Central memory CD4-positive, alpha-beta T cell (primary cell): Measurements from ENCODE around the gene COQ5.
A peak's percentile ranks its signal among the peaks of the same experiment; 100 is the strongest.
"Not testable (repeated sequence)": the region's sequence is repeated elsewhere in the genome, so short reads cannot be mapped to it uniquely, and the experiment has no call there.

Experiments
- DNase-seq: peaks from one replicate; pipeline ENCODE4 v3.0.0; 2022

COQ5 gene

DNA sequence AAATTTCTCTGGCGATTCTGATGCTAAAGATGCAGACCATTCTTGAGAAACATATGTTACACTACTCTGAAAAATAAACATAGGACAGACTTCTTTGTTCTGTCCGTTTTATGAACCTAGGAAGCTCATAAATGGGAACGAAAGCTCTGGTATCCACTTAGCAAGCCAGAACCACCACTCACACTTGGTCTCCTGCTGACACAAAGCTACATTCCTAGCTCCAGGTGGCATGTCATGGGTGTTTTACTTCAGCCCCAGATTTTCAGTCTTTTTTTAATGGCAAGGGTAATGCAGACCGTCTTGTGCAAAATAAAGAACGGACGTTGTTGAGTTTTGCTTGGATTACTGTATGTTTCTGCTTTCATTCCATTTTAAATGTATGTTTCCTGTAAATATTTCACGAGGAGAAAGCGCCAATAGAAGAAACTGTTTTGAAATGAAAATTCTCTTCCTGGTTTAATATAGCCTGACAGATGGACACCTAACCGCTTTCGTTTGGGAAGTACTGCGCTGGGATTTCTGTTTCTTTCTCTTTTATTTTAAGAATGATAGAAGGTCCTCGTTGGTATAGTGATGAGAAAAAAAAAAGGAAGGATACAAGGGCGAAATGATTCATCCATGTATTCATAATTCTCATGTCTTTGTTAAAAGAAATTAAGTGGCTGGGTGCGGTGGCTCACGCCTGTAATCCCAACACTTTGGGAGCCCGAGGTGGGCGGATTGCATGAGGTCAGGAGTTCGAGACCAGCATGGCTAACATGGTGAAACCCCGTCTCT, 871 bp upstream of the COQ5 start:
- DNase-seq = no peak

DNA sequence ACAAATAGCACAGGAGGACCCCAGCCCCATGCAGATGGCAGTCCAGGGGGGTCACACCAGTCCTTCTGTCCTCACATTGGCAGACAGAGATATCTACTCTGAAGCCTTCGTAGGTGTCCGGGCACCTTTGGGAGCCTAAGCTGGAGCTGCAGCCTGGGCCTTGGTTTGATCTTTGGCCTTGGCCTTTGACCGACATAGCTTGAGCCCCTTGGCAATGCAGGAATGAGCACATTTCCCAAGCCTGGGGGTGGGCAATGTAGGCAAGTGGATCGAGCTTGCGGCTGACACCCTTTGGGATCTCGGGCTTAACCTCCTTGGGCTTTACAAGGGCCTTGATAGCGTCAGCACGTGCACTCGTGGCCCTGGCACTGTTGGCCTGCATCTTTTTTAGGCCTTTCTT, 6.4 kb downstream of the COQ5 start:
- no peak for DNase-seq

- DNase-seq = not testable (repeated sequence)
These were observed 9.6 kb downstream of the COQ5 start for GRCh38 chr12:120519324-120519723.

DNA sequence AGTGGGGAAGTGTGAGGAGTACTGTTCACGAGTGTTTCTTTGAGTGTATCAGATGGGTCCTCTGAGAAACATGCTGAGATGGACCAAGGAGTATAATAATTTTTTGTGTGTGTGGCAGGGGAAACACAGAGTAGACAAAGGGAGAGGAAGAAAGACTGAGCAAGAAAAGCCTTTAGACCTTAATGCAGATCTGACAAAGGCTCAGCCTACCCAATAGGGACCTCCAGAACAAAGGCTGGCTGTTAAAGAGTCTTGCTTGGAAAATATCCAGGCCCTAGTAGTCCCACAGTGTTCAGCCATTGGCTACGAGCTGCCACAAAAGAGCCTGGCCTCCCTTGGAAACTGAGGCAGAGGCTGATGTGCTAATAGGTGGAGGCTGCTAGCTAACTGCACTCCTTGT, 13.5 kb downstream of the COQ5 start:
- DNase-seq = no peak

DNA sequence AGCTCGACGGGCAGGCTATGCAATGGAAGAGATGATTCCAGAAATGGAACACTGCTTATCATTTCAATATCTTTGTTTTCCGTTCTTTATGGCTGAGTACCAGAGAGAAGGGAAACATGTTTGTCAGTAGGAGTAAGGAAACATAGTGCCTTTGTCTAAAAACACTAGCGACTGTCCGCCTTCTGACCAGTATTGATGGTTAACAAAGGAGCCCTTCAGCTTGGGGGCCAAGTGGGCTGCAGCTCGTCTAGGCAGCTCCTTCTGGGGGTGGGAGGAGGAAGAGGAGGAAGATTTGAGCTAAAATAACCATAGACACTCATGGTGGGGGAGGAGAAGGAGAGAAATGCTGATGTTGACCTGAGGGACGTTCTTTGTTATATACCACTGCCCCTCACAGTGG, 15.0 kb downstream of the COQ5 start:
- no peak for DNase-seq

DNA sequence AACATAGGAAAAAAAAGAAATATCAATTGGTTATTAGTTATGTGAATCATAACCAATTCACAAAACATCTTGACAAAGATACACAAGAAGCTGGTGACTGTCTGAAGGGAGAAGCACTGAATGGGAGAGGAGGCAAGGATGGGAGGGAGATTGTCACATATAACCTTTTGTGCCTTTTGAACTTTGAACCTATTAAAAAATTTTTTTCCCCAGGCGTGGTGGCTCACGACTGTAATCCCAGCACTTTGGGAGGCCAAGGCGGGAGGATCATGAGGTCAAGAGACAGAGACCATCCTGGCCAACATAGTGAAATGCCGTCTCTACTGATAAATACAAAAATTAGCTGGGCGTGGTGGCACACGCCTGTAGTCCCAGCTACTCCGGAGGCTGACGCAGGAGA, 20.4 kb downstream of the COQ5 start:
- DNase-seq = no peak

DNA sequence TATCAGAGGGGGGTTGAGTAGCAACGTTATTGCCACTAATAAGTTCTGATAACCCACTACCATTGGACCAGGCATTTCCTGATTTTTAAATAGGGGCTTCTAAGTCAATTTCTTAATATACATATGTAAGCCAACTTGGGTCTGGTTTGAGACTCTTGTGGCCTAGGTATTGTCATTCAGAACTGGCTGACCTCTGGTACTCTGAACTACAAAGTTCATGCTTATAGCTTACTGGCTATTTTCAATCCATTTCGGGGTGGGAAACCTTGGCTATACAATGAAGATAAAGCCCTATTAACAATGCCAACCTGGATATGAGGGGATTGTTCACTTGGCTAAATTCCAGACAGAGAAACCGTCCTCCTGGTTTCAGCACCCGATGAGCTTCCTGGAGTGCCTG, 24.4 kb downstream of the COQ5 start:
- DNase-seq = no peak

DNA sequence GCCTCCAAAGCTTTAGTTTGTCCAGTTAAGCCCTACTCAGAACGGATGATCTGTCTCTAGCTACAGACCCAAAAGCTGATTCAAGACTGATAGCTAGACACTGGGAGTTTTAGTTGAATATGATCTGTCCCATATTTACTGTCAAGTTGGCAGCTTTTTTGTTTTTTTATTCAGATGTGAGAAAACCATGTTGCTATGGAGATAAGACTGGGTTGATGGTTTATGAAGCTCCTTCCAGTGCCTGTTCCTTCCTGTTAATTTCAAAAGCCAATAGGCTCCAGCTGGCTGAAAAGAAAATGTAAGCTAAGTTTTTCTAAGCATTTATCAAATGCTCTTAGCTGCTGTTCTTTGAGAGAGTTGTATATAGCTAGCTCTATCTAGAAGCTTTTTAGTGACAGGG, 28.4 kb downstream of the COQ5 start:
- DNase-seq = no peak

DNA sequence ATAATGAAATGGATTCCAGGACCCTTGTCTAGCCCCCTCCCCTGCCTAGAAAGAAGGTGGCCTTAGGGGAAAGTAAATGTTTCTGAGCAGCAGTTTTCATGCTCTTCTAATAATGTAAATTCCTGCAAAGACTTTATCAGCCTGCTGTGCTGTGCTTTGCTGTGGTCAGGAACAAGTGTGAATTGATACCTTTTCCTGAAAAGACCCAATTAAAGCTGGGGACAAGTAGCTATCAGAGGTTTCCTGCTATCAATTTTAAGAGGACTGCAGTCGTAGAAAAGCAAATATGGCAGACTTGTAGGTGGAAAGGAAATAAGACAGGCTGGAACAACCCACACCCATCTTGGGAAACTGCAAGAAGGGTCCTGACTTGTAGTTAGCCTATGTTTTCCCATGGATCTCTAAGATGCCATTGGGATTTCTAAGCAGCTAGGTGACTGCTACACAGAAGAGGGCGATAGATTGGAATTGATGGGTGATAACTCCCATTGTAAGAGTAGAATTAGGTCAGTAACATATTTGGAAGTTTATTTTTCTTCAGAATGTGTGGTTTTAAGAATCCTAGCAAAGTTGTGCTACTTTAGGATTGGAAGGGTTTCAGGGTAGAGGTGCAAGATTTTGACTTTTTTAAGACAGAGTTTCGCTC, 30.0 kb downstream of the COQ5 start:
- DNase-seq = no peak

- no peak for DNase-seq
These were observed 31.3 kb downstream of the COQ5 start for GRCh38 chr12:120497524-120498150.

- DNase-seq = peak; percentile 41
These were observed 32.3 kb downstream of the COQ5 start for GRCh38 chr12:120496413-120497340.

DNA sequence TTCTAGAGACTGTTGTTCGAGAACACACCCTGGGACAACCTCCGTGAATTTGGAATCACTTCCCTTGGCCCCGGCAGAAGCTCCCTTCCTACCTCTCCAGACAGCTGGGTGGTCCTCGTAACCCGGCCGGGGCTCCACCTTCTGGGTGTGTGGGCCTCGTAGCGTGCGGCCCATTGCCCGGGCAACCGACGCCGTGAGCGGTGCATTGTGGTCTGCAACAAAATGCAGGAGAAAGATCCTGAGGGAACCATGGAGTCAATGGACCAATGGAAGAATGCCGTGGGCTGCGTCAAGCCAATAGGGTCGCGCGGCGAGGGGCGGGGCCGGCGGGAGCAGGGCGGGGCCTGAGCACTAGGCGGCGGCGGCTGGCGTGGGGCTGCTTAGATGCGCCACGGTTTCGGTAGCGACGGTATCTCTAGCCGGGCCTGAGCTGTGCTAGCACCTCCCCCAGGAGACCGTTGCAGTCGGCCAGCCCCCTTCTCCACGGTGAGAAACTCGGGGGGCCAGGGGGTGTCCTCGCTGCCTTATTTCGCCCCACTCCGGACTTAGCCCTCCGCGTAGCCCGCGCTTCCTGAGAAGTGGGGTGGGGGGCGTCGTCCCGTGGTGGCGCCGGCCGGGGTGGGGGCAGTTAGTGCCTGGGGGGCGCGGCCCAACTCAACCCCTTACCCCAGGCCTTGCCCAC, 33.1 kb downstream of the COQ5 start, which contains the start of gene DYNLL1:
DYNLL1 (plus strand) TSS at position 383 of the 682 bp plus-strand sequence. CDS start 309 bp downstream, outside the sequence.
- DNase-seq = peak; percentile 96

DNA sequence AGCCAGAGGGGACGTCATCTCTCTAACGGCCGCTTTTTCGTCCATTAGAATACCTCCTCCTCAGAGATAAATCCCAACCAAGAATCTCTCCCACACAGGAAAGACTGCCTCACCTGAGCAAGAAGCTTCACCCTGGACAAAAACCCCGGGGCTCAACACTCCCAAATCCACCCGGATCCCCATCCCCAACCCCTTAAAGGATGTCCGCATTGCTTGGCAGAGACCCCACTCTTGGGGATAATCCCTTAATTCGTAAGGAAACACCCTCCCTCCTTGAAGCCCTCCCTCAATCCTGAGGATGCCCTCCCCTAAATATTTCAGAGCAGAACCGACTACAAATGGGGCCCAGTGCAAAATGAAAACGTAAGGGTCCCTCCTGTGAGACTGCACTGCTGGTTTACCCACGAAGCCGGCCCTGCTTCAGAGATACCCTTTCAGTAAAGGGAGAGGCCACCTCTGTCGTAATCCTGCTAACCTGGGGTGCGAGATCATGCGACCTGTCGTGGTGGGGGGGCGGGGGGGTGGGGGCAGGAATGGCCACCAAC, 33.7 kb downstream of the COQ5 start:
- no peak for DNase-seq

DNA sequence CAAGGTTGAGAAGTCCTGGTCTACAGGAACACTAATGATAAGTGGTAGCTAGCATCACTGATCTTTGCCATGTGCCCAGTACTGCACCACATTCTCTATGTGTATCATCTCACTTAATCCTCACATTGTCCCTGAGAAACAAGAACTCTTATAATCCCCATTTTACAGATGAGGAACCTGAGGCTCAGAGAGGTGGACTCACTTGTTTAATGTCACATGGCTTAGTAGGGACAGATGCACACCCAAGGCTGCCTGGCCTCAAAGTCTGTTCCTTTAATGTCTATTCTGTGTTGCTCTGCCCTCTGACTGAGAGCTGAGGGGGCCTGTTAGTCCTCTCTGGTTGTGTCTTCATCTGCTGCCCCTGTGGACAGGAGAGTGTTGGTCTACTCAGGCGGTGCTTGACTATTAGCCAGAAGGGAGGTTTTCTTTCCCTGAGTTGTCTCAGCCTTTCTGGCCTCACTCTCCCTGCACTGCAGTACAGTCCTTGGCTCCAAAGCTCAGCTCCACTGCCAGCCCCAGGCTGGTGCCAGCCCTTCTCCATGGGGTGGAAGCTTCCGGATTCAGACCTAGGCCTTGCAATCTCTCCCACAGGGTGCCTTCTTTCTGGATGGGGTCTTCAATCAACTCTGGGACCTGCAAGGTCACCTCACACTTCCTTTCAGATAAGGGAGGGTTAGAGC, 38.0 kb downstream of the COQ5 start:
- no peak for DNase-seq

DNA sequence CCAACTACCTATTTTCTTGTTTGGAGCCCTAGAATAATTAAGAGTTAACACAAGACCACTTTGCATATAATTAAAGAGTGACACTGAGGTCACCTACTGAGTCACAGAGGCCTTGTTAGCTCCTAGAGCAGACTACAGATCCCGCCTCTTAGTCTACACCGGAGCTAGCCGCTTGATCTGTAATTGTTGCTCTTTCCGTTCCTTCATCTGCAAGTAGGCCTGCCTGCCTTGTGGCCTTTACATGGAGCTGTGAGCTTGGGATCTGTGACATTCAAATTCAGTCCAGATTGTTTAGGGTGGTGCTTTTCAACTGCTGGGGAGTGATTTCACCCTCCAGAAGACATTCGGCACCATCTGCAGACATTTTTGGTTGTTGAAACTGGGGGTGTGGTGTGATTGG, 38.6 kb downstream of the COQ5 start:
- no peak for DNase-seq

DNA sequence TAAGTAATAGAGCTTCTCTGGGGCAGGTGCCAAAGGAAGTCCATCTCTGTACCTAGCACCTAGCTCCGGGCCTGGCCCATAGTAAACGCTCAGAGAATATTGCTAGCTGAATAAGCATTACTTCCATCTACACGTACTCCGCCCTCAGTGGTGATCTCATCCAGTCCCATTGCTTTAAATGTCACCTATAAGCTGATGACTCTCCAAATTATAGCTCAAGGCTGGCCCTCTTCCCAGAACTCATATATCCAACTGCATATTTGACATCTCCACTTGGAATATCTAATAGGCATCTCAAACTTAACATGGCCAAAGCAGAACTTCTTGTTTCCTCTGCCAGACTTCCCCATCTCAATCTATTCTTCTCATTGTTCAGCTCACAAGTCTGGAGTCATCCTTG, 39.9 kb downstream of the COQ5 start:
- no peak for DNase-seq

DNA sequence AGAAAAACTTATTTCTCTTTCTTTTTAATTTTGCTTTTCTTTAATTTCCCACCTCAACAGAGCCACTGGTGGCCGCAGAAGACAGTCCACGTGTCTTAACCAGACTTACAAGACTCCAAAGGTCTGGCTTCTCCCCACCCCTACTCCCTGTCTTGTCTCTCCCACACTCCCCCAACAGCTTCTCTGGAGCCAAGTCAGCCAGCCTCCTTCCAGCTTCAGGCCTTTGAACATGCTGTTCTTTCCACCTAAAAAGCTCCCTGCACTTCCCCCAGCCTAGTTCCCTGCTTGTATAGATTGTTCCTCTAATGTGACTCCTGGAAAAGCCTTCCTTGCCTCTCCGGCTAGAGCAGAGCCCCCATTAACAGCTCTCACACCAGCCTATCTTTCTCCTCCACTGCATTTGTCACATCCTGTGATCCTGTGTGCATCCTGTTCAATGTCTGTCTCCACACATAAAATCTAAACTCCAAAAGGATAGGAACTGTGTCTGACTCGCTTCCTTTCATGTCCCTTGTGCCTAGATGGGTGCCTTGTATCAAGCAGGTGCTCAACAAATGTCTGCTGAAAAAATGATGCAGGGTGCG, 40.8 kb downstream of the COQ5 start:
- DNase-seq = no peak

- not testable (repeated sequence) for DNase-seq
These were observed 41.4 kb downstream of the COQ5 start for GRCh38 chr12:120487552-120487951.

- no peak for DNase-seq
These were observed 42.7 kb downstream of the COQ5 start for GRCh38 chr12:120485961-120486881.

DNA sequence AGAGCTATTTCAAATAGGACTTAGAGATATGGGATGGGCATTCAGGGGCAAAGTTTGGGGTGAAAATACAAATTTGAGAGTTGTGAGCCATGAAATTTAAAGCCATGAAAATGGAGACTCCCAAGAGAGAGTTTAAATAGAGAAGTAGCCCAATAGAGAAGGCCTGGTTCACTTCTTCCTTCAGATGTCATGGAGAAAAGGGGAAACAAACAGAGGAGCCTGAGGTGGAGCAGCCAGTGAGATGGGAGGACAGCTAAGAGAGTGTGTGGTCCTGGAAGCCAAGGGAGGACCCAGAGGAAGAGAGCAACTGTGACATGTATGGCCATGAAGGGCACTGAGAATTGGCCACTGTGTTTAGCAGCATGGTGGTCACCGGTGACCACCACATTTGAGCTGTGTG, 45.3 kb downstream of the COQ5 start:
- DNase-seq = no peak
